Stimulated activated CD4-positive, alpha-beta T cell treated with anti-CD3 and anti-CD28 coated beads, Interleukin-1b, Interleukin-23, amount 100 ng/mL, for 24 hours (primary cell): ENCODE results near the gene FERMT2.
"Not testable (repeated sequence)": the region's sequence is repeated elsewhere in the genome, so short reads cannot be mapped to it uniquely, and the experiment has no call there.

Source experiments
- DNase-seq, 4 experiments: peaks; one replicate each; pipeline ENCODE4 v3.0.0-alpha.2; 2020; ENCODE audit warnings: low read depth in 4 of 4, low spot score in 1 of 4

Gene FERMT2

GRCh38 chr14:52868911-52869618 is 81.8 kb downstream of the FERMT2 start:
- DNase-seq = no peak

- not testable (repeated sequence) for DNase-seq
These were observed 86.0 kb downstream of the FERMT2 start for GRCh38 chr14:52864893-52865292.

- no peak for DNase-seq
These were observed 87.5 kb downstream of the FERMT2 start for GRCh38 chr14:52863334-52863700.

- DNase-seq = no peak
These were observed 88.1 kb downstream of the FERMT2 start for GRCh38 chr14:52862632-52863333.

- no peak for DNase-seq
These were observed 89.4 kb downstream of the FERMT2 start for GRCh38 chr14:52861403-52861802.

GRCh38 chr14:52860910-52861309 is 89.9 kb downstream of the FERMT2 start:
- DNase-seq = no peak

- no peak for DNase-seq
These were observed 90.6 kb downstream of the FERMT2 start for GRCh38 chr14:52860209-52860608.

- no peak for DNase-seq
These were observed 94.7 kb downstream of the FERMT2 start for GRCh38 chr14:52856139-52856538.

- no peak for DNase-seq
These were observed 97.4 kb downstream of the FERMT2 start for GRCh38 chr14:52853522-52853854.

GRCh38 chr14:52852810-52853521 is 97.9 kb downstream of the FERMT2 start:
- no peak for DNase-seq

- no peak for DNase-seq
These were observed 100.4 kb downstream of the FERMT2 start for GRCh38 chr14:52850451-52850909.

GRCh38 chr14:52848626-52849025 is 102.2 kb downstream of the FERMT2 start:
- DNase-seq = no peak

GRCh38 chr14:52846591-52846990 is 104.3 kb downstream of the FERMT2 start:
- DNase-seq = no peak

- DNase-seq = no peak
These were observed 105.8 kb downstream of the FERMT2 start for GRCh38 chr14:52845081-52845480.

- DNase-seq = no peak
These were observed 106.4 kb downstream of the FERMT2 start for GRCh38 chr14:52844262-52845060.

- no peak for DNase-seq
These were observed 110.0 kb downstream of the FERMT2 start for GRCh38 chr14:52840877-52841276.

GRCh38 chr14:52837451-52837850 is 113.4 kb downstream of the FERMT2 start:
- no peak for DNase-seq

GRCh38 chr14:52836063-52836462 is 114.8 kb downstream of the FERMT2 start:
- no peak for DNase-seq

GRCh38 chr14:52835122-52835903 is 115.5 kb downstream of the FERMT2 start:
- no peak for DNase-seq

GRCh38 chr14:52834440-52834842 is 116.4 kb downstream of the FERMT2 start:
- no peak for DNase-seq

GRCh38 chr14:52833891-52834290 is 117.0 kb downstream of the FERMT2 start:
- DNase-seq = no peak
